B cell (primary cell): Measurements from ENCODE around the gene YBEY. TPM values are rescaled to one million over a fixed set of nuclear protein-coding genes. Genes with fewer than 3 reads are reported as not detected.
A peak's percentile ranks its signal among the peaks of the same experiment; 100 is the strongest.

ENCODE experiments used
- ATAC-seq: fragments of 200-7000 bp; cut with Tn5 transposase; one replicate; pipeline ENCODE4 v1.10.0; 2021; ENCODE audit warnings: low read depth, mild to moderate bottlenecking, moderate number of reproducible peaks, moderate library complexity
- CTCF ChIA-PET: fragments of 350-600 bp; sonication (Branson Sonifier 250); formaldehyde crosslinking; loops from one replicate; lab custom pipeline; 2021; ENCODE audit warnings: antibody characterized with exemption, inconsistent platforms; lab: Charles Lee
- POLR2A ChIA-PET: fragments of 350-600 bp; sonication (Branson Sonifier 250); formaldehyde crosslinking; loops from one replicate; lab custom pipeline; 2021; ENCODE audit warnings: antibody characterized with exemption; lab: Charles Lee
- DNase-seq: peaks from one replicate; pipeline ENCODE4 v3.0.0; 2013
- H2AFZ ChIP-seq: 2 replicates; pipeline ENCODE4 v1.6.1; 2012; ENCODE audit warnings: mild to moderate bottlenecking, low read depth, low read length; ENCODE audit not compliant: insufficient read depth, poor library complexity, severe bottlenecking
- H3K27ac ChIP-seq, 2 donors: 1 replicate in 1 of 2; 2 replicates in 1 of 2; pipeline ENCODE4 v1.5.1; 2012 to 2013; ENCODE audit warnings: low read length in 2 of 2, mild to moderate bottlenecking in 2 of 2, moderate library complexity in 1 of 2
- H3K27me3 ChIP-seq, 4 experiments: fragments of 200-600 bp in 1 of 4; sonication (generic) in 1 of 4; replicated peaks in 1 of 4; 1 replicate in 2 of 4; 2 replicates in 2 of 4; pipeline versions ENCODE4 v1.6.1 to v1.7.0; 2013 to 2016; ENCODE audit warnings: low read length in 3 of 4, mild to moderate bottlenecking in 2 of 4, mixed read lengths in 1 of 4, moderate library complexity in 1 of 4; ENCODE audit not compliant: insufficient read depth in 4 of 4, control insufficient read depth in 3 of 4; ENCODE audit errors: control extremely low read depth in 1 of 4
- H3K36me3 ChIP-seq, 2 experiments: replicated peaks in 1 of 2; 1 replicate in 1 of 2; 2 replicates in 1 of 2; pipeline versions ENCODE4 v1.6.1 to v1.7.1; 2013; ENCODE audit warnings: low read length in 1 of 2; ENCODE audit not compliant: insufficient read depth in 2 of 2, control insufficient read depth in 1 of 2; ENCODE audit errors: control extremely low read depth in 1 of 2, extremely low read depth in 1 of 2
- H3K4me1 ChIP-seq, 2 donors: fragments of 200-600 bp in 1 of 2; sonication (generic) in 1 of 2; 1 replicate in 1 of 2; 2 replicates in 1 of 2; pipeline versions ENCODE4 v1.5.1 to v1.6.1; 2013 to 2017; ENCODE audit warnings: low read length in 2 of 2; ENCODE audit not compliant: control insufficient read depth in 2 of 2, insufficient read depth in 2 of 2
- H3K4me2 ChIP-seq: replicated peaks from 2 replicates; pipeline ENCODE3; 2012; ENCODE audit warnings: mild to moderate bottlenecking, low read depth, low read length; ENCODE audit not compliant: poor library complexity, severe bottlenecking
- H3K4me3 ChIP-seq, 5 experiments: fragments of 200-600 bp in 1 of 5; sonication (generic) in 1 of 5; 1 replicate in 3 of 5; 2 replicates in 2 of 5; pipeline versions ENCODE4 v1.5.1 to v1.7.0; 2011 to 2016; ENCODE audit warnings: low read length in 4 of 5, mild to moderate bottlenecking in 4 of 5, low read depth in 2 of 5, control low read depth in 1 of 5, moderate library complexity in 1 of 5; ENCODE audit not compliant: insufficient read depth in 1 of 5; ENCODE audit errors: control extremely low read depth in 1 of 5, extremely low read depth in 1 of 5
- H3K79me2 ChIP-seq: fragments of 200-600 bp; sonication (generic); one replicate; pipeline ENCODE4 v1.6.0; 2016; ENCODE audit warnings: low read length; ENCODE audit not compliant: control insufficient read depth, insufficient read depth
- H3K9ac ChIP-seq: fragments of 200-600 bp; sonication (generic); 2 replicates; pipeline ENCODE4 v1.6.1; 2017; ENCODE audit warnings: mild to moderate bottlenecking, low read length, moderate library complexity
- H3K9me3 ChIP-seq, 3 donors: one replicate each; pipeline versions ENCODE4 v1.6.1 to v1.7.1; 2013; ENCODE audit warnings: low read length in 2 of 3; ENCODE audit not compliant: control insufficient read depth in 2 of 3, insufficient read depth in 1 of 3; ENCODE audit errors: control extremely low read depth in 1 of 3
- H4K20me1 ChIP-seq: 2 replicates; pipeline ENCODE4 v1.6.0; 2012; ENCODE audit warnings: mild to moderate bottlenecking, low read length; ENCODE audit not compliant: insufficient read depth, control insufficient read depth, poor library complexity, severe bottlenecking
- H3K27ac Mint-ChIP-seq: one replicate; pipeline ENCODE4 v1.8.0; 2021; ENCODE audit warnings: mixed read lengths
- H3K27me3 Mint-ChIP-seq: one replicate; pipeline ENCODE4 v1.8.0; 2021; ENCODE audit warnings: mixed read lengths
- H3K4me1 Mint-ChIP-seq: one replicate; pipeline ENCODE4 v1.8.0; 2021; ENCODE audit warnings: mixed read lengths
- H3K4me3 Mint-ChIP-seq: one replicate; pipeline ENCODE4 v1.8.0; 2021; ENCODE audit warnings: mixed read lengths
- H3K9me3 Mint-ChIP-seq: one replicate; pipeline ENCODE4 v1.8.0; 2022; ENCODE audit warnings: mixed read lengths; ENCODE audit not compliant: insufficient read depth
- EZH2 ChIP-seq: IDR thresholded peaks from 2 replicates; pipeline ENCODE4 v1.6.1; 2012; ENCODE audit warnings: borderline replicate concordance, low read depth, mild to moderate bottlenecking, moderate library complexity, low read length; ENCODE audit not compliant: insufficient read depth, poor library complexity, severe bottlenecking
- WGBS: methylation state at CpG from one replicate; pipeline ENCODE4 v1.1.5; 2013; ENCODE audit warnings: missing lambda C conversion rate; ENCODE audit not compliant: insufficient coverage; 5-methylcytosine and 5-hydroxymethylcytosine counted together
- intact Hi-C: fragments of 100-400 bp; cut with micrococcal nuclease; formaldehyde crosslinking; loops from one replicate; pipeline ENCODE4 v1.10.0; 2022
- polyA plus RNA-seq: library from polyadenylated mRNA; depleted of rRNA; stranded (reverse); fragments of >200 nt; gene quantifications from 2 replicates; pipeline ENCODE4 v1.2.3, GENCODE V29; 2012
- total RNA-seq, 2 donors: library from RNA; stranded (reverse); fragments of 120-200 nt in 1 of 2; gene quantifications; 1 replicate in 1 of 2; 2 replicates in 1 of 2; pipeline versions ENCODE4 v1.2.3 to v1.2.4, GENCODE V29; 2013 to 2022
- TF ChIP-seq, protein P1 (sequence below): fragments of 200-600 bp; IDR thresholded peaks from one replicate; pipeline ENCODE4 v1.8.0; 2022; ENCODE audit warnings: antibody characterized with exemption, mild to moderate bottlenecking

The YBEY gene
- total and polyA plus RNA-seq, 2 donors (not counting 1 experiment from before 2014, with no cell fraction given): 15.0 to 21.6 TPM

DNA sequence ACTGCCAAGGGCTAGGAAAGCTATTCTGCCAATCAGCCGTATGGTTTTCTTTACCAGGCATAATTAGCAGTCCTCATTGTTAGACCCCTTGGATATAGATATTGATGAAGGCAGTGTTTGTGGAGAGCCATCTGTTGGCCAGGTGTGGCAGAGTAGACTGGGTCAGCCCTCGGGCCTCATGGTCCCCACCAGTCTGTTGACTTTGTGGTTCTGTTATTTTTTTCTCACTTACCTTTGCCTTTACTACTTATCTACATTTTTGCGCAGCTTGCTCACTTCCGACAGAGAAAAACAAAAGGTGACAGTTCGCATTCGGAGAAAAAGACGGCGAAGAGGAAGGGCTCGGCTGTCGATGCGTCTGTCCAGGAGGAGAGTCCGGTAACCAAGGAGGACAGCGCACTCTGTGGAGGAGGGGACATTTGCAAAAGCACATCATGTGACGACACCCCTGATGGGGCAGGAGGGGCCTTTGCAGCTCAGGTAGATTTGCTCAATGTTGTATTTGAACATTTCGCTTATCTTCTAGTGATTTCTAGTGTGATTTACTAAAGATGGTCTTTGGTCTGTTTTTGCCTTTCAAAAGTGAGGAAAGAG, 40.1 kb downstream of the YBEY start:
- TF ChIP-seq, protein P1, sequence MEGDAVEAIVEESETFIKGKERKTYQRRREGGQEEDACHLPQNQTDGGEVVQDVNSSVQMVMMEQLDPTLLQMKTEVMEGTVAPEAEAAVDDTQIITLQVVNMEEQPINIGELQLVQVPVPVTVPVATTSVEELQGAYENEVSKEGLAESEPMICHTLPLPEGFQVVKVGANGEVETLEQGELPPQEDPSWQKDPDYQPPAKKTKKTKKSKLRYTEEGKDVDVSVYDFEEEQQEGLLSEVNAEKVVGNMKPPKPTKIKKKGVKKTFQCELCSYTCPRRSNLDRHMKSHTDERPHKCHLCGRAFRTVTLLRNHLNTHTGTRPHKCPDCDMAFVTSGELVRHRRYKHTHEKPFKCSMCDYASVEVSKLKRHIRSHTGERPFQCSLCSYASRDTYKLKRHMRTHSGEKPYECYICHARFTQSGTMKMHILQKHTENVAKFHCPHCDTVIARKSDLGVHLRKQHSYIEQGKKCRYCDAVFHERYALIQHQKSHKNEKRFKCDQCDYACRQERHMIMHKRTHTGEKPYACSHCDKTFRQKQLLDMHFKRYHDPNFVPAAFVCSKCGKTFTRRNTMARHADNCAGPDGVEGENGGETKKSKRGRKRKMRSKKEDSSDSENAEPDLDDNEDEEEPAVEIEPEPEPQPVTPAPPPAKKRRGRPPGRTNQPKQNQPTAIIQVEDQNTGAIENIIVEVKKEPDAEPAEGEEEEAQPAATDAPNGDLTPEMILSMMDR: no peak
- no peak for TF ChIP-seq EZH2
- Histone ChIP-seq H3K9me3 (no peaks in the 10 kb centered on the region), H2AFZ (no peak overlapping the region), H3K27me3 (peaks cover 0 to 3% (median 0%) of the 10 kb centered on the region in 4 experiments), H3K36me3 (peaks cover 0 to 2% of the 10 kb centered on the region in 2 experiments), H3K9ac (no peak overlapping the region), H4K20me1 (no peaks in the 10 kb centered on the region), H3K79me2 (peaks cover 44% of the 10 kb centered on the region), H3K4me1 (peaks cover 16 to 20% of the 10 kb centered on the region in 2 donors), H3K27ac (no peak overlapping the region), H3K4me3 (no peak overlapping the region), H3K4me2 (no peak overlapping the region)
- POLR2A ChIA-PET: no interaction called here
- peaks cover 19% of the 10 kb centered on the region for H3K4me1 Mint-ChIP-seq
- DNase-seq: no peak
- CTCF ChIA-PET: interaction anchor here (0.9 to 1.6 kb wide), 4 partner anchors 25 to 183 kb away, joined by 3 to 11 read pairs (median 4); partner anchors contain the start of gene MCM3AP
- no peak for ATAC-seq
- no peaks in the 10 kb centered on the region for H3K27me3 Mint-ChIP-seq
- H3K4me3 Mint-ChIP-seq: peak overlapping the region; percentile 46
- WGBS: 97% methylated on average over 12 of the region's 15 CpGs
- intact Hi-C loops: no loop called here
- no peaks in the 10 kb centered on the region for H3K9me3 Mint-ChIP-seq
- peak overlapping the region; percentile 34 for H3K27ac Mint-ChIP-seq

DNA sequence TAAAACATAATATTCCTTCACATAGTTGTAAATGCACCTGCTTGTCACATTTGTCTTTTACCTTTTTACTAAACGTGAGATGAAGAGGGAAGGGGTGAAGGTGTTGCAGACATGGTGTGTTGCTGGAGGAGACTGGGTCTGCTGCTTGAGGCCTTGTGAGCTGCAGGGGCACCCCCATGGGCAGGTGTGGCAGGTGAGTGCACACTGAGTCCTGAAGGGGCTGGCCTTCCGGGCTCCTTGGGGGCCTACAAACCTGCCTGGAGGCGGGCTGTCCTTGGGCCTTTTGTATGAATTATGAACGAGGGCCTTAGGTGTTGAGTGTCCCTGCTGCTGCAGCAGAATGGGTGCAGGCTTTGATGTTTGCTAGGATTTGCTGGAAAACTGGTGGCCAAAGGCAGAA, 41.6 kb downstream of the YBEY start:
- H3K9ac ChIP-seq: no peak overlapping the region
- 100% methylated on average over 3 of the region's 4 CpGs for WGBS
- no peaks in the 10 kb centered on the region for H3K27me3 ChIP-seq
- H3K79me2 ChIP-seq: peaks cover 48% of the 10 kb centered on the region
- no peak overlapping the region for H3K27ac ChIP-seq
- peaks cover 10 to 12% of the 10 kb centered on the region in 2 donors for H3K4me1 ChIP-seq
- Mint-ChIP-seq H3K9me3 (no peaks in the 10 kb centered on the region), H3K27ac (no peak overlapping the region), H3K27me3 (no peaks in the 10 kb centered on the region), H3K4me3 (no peak overlapping the region), H3K4me1 (peaks cover 10% of the 10 kb centered on the region)
- H3K9me3 ChIP-seq: no peaks in the 10 kb centered on the region
- H4K20me1 ChIP-seq: no peaks in the 10 kb centered on the region
- TF ChIP-seq EZH2: no peak
- TF ChIP-seq, protein P1: no peak
- H2AFZ ChIP-seq: no peak overlapping the region
- peaks cover 2 to 7% of the 10 kb centered on the region in 2 experiments for H3K36me3 ChIP-seq
- intact Hi-C loops: no loop called here
- no peak for ATAC-seq
- CTCF ChIA-PET: no interaction called here
- POLR2A ChIA-PET: no interaction called here
- DNase-seq: no peak
- no peak overlapping the region for H3K4me3 ChIP-seq
- no peak overlapping the region for H3K4me2 ChIP-seq
